GM18526 (cell line): ENCODE results near the gene SNX1.

Source experiments
- POLR2A ChIP-seq: IDR thresholded peaks from 3 replicates; pipeline ENCODE4 v1.6.1; 2011; ENCODE audit not compliant: insufficient read length; ENCODE audit errors: extremely low read depth

The SNX1 gene, protein sequence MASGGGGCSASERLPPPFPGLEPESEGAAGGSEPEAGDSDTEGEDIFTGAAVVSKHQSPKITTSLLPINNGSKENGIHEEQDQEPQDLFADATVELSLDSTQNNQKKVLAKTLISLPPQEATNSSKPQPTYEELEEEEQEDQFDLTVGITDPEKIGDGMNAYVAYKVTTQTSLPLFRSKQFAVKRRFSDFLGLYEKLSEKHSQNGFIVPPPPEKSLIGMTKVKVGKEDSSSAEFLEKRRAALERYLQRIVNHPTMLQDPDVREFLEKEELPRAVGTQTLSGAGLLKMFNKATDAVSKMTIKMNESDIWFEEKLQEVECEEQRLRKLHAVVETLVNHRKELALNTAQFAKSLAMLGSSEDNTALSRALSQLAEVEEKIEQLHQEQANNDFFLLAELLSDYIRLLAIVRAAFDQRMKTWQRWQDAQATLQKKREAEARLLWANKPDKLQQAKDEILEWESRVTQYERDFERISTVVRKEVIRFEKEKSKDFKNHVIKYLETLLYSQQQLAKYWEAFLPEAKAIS

DNA sequence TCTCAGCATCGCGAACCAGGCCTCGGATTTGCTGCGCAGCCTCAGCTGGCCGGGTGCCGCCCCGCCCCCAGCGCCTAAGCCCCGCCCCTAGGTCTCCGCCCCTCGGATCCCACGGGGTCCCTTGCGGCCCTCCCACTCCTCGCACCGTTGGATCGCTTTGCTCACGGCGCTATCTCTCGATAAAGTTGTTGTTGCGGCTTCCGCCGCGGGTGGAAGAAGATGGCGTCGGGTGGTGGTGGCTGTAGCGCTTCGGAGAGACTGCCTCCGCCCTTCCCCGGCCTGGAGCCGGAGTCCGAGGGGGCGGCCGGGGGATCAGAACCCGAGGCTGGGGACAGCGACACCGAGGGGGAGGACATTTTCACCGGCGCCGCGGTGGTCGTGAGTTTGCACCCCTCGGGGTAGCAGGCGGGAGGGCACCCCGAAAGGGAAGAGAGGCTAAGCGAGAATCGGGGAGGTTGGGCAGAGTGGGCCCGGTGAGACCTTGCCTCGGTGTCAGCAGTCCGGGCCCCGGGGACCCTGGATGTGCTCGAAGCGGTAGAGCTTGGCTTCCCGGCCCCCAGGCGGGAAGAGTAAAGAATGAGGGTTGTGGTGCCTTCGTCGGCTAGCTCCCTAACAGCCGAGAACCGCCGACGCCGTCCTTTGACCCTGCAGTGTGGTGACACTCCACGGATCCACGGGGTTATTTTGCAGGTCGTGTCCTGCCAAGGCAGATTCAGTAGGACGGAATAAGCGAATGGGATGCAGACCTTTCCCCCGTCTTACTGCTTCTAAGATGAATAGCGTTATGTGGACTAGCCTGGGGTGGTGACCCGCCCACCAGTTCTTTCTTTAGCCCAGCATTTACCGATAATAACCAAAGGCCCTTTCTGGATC lies at the start of gene SNX1:
TSS of gene SNX1 (plus strand) at position 188 of the 873 bp plus-strand sequence. CDS start at position 220, 32 bp downstream.
- TF ChIP-seq POLR2A: peak; percentile 91

DNA sequence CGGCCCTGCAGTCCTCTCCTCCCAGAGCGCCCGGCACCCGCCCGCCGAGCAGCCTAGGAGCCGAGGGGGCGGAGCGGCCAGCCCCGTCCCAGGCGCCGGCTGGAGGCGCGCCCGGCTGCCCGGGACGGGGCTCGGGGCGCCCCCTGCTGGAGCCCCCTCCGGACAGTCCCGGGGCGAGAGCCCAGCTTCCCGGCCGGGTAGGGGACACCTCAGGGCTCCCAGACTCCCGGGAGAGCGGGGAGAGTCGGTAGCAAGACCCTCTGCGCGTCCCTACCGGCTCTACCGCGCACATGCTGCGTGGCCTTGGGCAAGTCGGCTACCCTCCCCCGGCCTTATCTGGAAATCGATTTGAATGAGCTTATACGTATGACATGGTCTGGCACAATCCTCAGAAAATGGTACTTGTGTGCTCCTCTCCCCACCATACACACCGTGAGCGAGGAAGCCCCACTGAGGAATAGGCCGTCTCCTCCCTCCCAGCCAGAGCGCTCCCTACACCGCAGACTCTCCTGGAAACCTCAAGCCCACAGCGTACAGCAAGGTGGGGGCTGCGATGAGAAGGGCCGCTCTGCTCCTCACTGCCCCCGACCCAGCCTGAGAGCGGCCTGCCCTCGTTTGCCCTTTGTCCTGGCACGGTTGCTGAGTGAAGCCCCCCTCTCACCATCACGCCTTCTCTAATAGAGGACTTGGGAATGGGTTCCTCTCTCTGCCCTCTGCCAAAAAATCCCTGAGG lies 49.2 kb upstream of the SNX1 start, which contains the start of gene DAPK2:
TSS of gene DAPK2 (minus strand) at position 65 of the 733 bp plus-strand sequence. CDS start 6,224 bp downstream, outside the sequence.
- TF ChIP-seq POLR2A: no peak

DNA sequence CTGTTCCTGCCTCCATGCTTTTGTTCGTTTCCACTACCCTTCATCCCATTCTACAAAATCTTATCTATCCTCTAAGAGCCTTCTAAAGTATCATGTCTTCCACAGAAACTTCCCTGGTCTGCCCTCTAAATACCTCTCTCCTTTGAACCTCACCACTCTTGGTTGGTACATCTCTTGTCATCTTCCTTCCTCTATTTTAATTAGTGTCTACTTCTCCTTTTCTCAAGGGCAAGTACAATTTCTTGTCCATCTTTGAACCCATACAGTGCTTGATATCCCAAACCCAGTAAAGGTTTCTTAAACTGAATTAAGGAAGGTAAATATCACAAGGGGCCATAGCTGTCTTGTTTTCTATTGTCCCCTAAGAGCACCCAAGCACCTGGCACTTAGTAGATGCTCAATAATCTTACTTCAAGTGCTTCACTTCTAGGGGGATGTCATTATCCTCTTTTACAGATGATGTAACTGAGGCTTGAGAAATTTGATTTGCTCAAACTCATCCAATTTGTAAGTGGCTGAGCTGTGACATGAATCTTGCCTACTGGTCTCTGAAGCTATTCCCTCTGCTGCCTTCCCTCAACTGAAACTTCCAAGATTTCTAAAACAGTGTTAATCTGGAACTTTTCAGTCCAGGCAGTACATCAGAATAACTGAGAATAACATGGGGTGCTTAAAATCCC lies 46.9 kb upstream of the SNX1 start:
- TF ChIP-seq POLR2A: no peak

DNA sequence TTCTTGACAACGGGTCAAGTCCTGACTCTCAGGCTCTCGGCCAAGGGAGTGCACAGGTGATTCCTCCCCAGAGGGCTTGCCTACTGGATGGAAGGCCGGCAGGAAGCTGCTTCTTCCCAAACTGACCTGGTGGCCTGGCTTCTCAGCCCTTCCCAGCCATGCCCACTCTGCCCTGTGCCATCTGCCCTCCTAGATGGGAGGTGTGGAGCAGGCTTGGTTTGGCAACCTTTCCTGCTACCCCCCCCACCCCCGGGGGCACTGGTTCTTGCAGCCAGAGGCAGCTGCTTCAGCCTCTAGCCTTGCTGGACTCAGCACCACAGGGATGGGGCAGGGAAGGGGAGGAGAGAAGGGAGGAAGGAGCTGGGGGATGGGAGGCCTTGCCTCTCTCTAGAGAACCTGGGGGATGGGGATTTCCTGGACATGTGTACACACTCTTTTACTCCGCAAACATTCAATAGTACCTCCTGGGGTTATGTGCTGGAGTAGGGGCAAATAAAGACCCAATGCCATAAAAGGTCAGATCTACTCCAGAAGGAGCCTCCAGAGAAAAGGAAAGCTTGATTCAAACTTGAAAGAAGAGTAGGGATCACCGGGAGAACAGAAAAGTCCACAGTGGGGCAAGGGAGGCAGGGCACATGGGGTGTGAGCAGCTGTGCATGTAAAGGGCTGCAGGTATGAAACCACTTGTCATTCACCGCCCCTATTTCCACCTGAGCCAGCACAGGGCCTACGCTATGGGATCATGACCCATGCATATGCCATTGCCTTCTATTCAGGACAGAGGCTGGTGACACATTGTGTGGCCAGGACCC lies 45.3 kb upstream of the SNX1 start:
- no peak for TF ChIP-seq POLR2A

DNA sequence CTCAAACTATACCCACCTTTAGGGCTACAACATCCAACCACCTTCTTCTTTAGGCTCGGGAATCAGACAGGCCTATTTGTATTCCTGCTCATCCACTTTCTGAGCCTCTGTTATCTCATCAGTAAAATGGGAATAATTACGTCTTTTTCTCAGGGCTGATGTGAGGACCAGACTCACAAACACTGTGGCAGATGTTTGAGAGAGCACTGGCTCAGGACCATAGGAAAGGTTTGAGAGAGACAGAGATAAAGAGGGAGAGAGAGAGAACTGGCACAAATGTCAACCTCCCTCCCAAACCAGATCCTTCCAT lies 44.7 kb upstream of the SNX1 start:
- TF ChIP-seq POLR2A: no peak

DNA sequence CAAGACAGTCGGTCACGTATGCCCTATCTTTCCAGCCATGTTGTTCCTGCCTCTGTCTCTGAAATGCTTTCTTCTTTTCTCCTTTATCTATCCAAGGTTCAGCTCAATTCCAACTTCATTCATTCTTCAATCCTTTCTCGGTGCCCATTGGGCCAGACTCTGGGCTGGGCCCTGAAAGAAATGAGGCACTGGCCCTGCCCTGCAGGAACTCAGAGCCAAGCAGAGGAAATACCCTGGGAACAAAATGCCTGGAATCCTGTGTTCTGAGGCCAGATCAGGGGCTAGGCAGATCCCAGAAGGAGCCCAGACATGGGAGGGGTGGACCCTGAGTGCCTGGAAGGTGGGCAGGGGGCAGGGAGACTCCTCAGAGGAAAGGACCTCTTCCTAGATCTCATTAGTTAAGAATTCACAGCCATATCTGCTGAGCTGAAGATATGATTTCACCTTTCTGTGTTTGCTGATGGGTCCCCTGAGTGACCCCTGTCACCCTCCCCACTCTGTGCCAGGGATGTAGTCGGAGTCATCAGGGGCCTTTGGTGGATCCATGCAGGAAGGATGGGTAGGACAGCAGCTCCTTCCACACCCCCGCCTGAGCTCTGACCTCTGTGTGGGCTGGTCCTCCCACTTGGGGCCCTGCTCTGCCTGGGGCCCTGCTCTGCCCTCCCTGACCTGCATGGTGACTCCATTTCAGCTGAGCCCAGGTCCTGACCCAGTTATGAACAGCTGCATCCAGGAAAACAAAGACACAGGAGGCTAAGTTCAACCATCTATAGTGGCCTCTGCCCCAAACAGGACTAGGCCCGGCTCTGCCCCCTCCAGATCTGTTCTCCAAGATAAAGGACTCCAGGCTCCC lies 44.1 kb upstream of the SNX1 start:
- no peak for TF ChIP-seq POLR2A

DNA sequence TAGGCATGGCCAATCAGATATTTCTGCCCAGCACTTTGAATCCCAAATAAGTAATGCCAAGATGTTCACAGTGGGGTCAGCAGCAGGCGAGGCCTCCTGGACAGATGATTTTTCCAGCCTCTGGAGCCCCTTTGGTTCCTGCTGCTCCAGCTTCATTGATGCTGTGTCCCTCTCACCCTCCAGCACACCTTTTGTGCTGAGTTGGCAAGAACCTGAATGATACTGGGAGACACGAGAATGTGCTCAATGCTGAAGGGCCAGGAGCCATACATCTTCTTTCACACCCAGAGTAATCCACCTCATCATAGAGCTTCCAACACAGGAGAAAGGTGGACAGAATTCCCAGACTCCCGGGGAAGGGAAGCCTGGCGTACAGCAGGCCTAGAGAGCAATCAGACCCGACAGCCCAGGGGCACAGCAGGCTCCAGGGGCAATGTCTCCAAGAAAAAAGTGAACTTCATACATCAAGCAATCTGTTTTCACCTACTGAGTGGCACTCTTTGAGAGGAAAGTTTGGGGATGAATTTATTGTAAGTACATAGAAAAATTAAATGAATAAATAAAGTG lies 42.8 kb upstream of the SNX1 start:
- TF ChIP-seq POLR2A: no peak

DNA sequence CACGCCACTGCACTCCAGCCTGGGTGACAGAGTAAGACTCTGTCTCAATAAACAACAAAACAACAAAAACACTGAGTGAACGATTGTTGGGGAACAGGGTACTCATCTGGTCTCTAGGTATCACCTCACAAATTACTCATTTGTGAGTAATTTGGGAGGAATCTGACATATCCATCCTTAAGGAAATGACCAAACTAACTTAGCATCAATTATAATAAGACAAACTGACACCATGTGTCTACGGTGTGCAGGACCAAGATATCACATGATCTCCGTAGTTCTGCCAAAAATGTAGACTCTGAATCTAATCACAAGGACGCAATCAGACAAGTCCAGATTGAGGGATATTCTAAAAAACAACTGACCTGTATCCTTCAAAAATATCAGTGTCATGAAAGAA lies 37.5 kb upstream of the SNX1 start:
- no peak for TF ChIP-seq POLR2A

DNA sequence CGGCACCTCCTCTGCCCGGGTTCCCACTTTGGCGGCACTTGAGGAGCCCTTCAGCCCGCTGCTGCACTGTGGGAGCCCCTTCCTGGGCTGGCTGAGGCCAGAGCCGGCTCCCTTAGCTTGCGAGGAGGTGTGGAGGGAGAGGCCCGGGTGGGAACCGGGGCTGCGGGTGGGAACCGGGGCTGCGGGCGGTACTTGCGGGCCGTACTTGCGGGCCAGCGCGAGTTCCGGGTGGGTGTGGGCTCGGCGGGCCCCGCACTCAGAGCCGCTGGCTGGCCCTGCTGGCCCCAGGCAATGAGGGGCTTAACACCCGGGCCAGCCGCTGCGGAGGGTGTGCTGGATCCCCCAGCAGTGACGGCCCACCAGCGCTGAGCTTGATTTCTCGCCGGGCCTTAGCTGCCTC lies 35.1 kb upstream of the SNX1 start:
- TF ChIP-seq POLR2A: no peak

DNA sequence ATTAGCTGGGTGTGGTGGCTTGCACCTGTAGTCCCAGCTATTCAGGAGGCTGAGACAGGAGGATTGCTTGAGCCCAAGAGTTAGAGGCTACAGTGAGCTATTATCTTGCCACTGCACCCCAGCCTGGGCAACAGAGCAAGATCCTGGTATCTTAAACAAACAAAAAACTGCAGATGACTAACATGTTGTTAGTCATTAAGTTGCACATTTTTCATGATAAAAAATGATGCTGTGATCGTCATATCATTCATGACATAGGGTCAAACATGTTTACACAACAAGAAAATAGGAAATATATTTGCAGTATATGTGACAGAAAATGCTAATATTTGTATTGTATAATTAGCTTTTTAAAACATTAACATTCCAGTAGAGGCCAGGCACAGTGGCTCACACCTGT lies 29.3 kb upstream of the SNX1 start:
- TF ChIP-seq POLR2A: no peak

DNA sequence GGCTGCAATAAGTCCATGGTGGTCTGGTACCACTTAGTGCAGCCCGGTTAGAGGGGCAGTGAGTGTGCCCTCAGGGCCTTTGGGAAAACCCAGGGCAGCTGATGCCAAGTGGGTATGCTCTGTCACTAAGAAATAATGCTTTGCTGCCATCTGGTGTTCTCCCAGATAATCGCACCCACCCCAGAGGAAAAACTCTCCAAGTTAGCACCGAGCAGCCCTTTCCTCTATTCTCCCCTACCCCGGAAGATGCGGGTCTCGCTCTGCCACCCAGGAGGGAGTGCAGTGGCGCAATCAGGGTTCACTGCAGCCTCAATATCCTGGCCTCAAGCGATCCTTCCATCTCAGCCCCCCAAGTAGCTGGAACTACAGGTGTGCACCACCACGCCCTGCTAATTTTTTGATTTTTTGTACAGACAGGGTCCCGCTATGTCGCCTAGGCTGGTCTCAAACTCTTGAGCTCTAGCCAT lies 28.2 kb upstream of the SNX1 start:
- TF ChIP-seq POLR2A: no peak

DNA sequence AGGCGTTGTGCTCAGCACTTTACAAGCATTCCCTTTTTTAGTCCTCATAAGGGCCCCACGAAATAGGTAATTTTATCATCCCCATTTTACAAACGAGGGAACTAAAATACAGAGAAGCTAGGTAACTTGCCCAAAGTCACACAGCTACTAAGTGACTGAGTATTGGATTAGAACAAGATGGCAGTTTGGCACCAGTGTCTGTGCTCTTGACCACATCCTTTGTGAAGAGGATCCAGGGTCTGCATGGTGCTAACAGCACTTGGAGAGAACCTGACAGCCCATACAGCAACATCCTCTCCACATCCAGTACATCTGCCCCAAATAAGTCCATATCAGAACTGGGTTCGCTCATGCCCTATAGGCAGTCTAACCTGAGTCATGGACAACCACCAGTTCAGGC lies 27.6 kb upstream of the SNX1 start:
- TF ChIP-seq POLR2A: no peak

DNA sequence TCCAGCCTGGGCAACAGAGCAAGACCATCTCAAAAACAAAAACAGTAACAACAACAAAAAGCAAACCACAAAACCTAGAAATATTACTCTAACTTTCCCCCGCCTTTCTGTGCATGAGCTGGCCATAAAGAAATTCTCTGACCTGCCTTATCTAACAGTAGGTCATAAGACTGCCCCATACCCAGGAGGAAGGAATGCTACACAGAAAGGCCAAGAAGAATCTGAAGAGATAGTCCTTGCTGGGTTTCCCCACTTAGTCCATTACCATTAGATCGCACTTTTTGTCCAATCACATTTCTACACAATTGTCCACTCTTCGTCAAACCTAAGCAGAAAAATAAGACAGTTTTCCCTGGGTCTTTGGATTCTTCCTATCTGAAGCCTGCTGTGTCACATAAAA lies 25.7 kb upstream of the SNX1 start:
- no peak for TF ChIP-seq POLR2A
